Right lobe of liver (tissue), 4 donors: ENCODE results near the gene FOXL2.

Experiments
- POLR2A ChIP-seq: fragments of 450-650 bp; IDR thresholded peaks from one replicate; pipeline ENCODE4 v1.6.1; 2017; ENCODE audit warnings: antibody characterized with exemption, mild to moderate bottlenecking
- TF ChIP-seq, protein P1 (sequence below), 4 donors: fragments of 200-600 bp in 3 of 4; fragments of 450-650 bp in 1 of 4; IDR thresholded peaks; one replicate each; pipeline versions ENCODE4 v1.5.1 to v1.8.0; 2016 to 2022; ENCODE audit warnings: antibody characterized with exemption in 4 of 4, mild to moderate bottlenecking in 2 of 4
- donor health status: DM: no; HTN: no; CAD: no.
- donor health status: DM: no; HTN: no; CAD: no.
- donor health status: DM: no; HTN: yes; CAD: no.

DNA sequence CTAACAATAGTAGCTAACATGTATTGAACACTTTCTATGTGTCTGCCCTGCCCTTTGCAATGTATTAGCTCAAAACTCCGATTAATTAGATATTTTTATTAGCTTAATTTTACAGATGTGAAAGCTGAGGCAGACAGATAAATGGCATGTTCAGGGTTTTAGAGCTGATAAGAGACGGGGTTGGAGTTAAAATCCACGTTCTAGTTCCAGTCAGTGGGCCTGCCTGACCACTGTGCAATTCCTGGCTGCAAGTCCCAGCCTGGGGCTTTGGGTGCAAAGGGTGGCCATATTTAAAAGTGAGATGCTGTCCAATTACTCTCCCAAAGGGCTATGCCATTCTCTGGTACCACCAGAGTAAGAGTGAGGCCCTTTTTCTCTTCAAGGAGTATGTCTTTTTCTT lies 33.2 kb downstream of the FOXL2 start:
- TF ChIP-seq, protein P1, sequence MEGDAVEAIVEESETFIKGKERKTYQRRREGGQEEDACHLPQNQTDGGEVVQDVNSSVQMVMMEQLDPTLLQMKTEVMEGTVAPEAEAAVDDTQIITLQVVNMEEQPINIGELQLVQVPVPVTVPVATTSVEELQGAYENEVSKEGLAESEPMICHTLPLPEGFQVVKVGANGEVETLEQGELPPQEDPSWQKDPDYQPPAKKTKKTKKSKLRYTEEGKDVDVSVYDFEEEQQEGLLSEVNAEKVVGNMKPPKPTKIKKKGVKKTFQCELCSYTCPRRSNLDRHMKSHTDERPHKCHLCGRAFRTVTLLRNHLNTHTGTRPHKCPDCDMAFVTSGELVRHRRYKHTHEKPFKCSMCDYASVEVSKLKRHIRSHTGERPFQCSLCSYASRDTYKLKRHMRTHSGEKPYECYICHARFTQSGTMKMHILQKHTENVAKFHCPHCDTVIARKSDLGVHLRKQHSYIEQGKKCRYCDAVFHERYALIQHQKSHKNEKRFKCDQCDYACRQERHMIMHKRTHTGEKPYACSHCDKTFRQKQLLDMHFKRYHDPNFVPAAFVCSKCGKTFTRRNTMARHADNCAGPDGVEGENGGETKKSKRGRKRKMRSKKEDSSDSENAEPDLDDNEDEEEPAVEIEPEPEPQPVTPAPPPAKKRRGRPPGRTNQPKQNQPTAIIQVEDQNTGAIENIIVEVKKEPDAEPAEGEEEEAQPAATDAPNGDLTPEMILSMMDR (IDR thresholded peaks at IDR 0.05), result no peak
- no peak for TF ChIP-seq POLR2A
